GM12865 (cell line): ENCODE data around the gene ACAN.
A peak's percentile ranks its signal among the peaks of the same experiment; 100 is the strongest.

Experiments used
- DNase-seq: peaks from one replicate; pipeline ENCODE4 v3.0.0; 2010; ENCODE audit warnings: low read depth
- H3K4me3 ChIP-seq: 2 replicates; pipeline ENCODE4 v1.5.1; 2011; ENCODE audit warnings: mild to moderate bottlenecking, low read depth, low read length, control low read depth
- CTCF ChIP-seq: IDR thresholded peaks from 2 replicates; pipeline ENCODE4 v1.5.1; 2011; ENCODE audit warnings: low read length, control low read depth, low read depth, inconsistent platforms; ENCODE audit not compliant: insufficient read depth; ENCODE audit errors: missing control alignments

Gene ACAN

GRCh38 chr15:88876573-88876972 is 73.3 kb downstream of the ACAN start:
- no peak overlapping the region for H3K4me3 ChIP-seq
- no peak for DNase-seq
- no peak for TF ChIP-seq CTCF

- DNase-seq, result no peak
- TF ChIP-seq CTCF, result no peak
- H3K4me3 ChIP-seq, result no peak overlapping the region
These were observed 74.2 kb downstream of the ACAN start for GRCh38 chr15:88877415-88877814.

- no peak for DNase-seq
- no peak for TF ChIP-seq CTCF
- no peak overlapping the region for H3K4me3 ChIP-seq
These were observed 74.7 kb downstream of the ACAN start for GRCh38 chr15:88877906-88878305.

- DNase-seq, result peak; percentile 57
- peak; percentile 76 for TF ChIP-seq CTCF
- H3K4me3 ChIP-seq, result no peak overlapping the region
These were observed 75.5 kb downstream of the ACAN start for GRCh38 chr15:88878720-88879184.

GRCh38 chr15:88880944-88881740 is 77.9 kb downstream of the ACAN start:
- TF ChIP-seq CTCF, result no peak
- no peak overlapping the region for H3K4me3 ChIP-seq
- DNase-seq, result no peak

- TF ChIP-seq CTCF, result no peak
- DNase-seq, result no peak
- no peak overlapping the region for H3K4me3 ChIP-seq
These were observed 78.5 kb downstream of the ACAN start for GRCh38 chr15:88881775-88882174.

- no peak for TF ChIP-seq CTCF
- DNase-seq, result no peak
- no peak overlapping the region for H3K4me3 ChIP-seq
These were observed 79.5 kb downstream of the ACAN start for GRCh38 chr15:88882785-88883184.
